HG02938 (cell line): Measurements from ENCODE around the gene SPG11.

Experiments
- ATAC-seq: cut with Tn5 transposase; IDR thresholded peaks from one replicate; pipeline ENCODE4 v1.9.1; 2021; ENCODE audit warnings: mild to moderate bottlenecking, moderate library complexity; ENCODE audit not compliant: unreplicated experiment

Gene SPG11

DNA sequence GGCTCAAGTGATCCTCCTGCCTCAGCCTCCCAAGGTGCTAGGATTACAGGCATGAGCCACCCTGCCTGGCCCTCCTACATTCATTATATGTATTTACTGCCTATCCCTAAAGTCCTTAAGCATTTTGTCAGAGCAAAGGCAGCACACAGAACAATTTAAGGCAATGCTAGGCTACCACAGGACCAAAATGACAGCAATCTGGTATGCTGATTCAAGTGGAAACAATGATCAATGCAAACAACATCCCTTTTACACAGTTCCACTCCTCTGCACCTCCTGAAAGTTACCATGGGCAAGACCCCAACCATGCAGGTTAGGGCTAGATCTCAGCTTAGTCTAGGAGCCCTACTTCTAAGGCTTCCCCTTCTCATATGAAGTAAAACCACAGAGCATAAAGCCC lies 40.3 kb downstream of the SPG11 start:
- ATAC-seq, result no peak

DNA sequence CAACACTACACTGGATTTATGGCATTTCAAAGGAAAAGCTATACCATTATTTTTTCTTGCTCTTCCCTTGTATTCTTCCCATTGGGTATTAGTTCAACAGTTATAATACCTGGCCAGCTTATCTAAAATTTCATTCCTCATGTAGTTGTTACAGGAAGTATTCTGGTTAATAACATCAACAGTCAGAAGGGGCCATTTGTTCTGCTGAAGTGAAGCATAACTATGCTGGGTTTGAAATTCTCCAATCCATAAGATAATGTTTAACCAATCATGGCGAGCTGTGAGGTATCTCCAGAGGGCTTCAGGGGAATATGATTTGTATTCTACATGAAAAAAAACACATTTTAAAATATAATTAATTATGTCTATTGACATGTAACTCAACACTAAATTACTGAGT lies 43.4 kb downstream of the SPG11 start:
- ATAC-seq, result no peak

- no peak for ATAC-seq
Observed at GRCh38 chr15:44616974-44617373, 46.5 kb downstream of the SPG11 start.

DNA sequence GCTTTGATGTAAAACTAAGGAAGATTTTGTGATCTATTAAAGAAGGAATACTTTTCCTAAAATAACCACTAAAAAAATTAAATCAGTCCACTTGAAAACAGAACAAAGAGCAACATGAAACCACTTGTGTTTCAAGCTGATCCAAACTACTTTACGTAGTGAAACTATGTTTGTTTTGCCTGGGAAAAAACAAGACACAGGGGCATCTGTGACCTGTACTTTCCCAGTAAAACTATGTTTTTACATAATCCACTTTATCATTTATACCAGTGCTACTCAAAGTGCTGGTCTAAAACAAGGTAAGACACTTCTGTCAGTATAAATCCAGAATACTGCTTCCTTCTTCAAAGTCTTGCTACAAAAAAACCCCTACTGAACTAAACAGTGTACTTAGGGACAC lies 56.7 kb downstream of the SPG11 start:
- ATAC-seq, result no peak

GRCh38 chr15:44603126-44603525 lies 60.3 kb downstream of the SPG11 start:
- no peak for ATAC-seq

DNA sequence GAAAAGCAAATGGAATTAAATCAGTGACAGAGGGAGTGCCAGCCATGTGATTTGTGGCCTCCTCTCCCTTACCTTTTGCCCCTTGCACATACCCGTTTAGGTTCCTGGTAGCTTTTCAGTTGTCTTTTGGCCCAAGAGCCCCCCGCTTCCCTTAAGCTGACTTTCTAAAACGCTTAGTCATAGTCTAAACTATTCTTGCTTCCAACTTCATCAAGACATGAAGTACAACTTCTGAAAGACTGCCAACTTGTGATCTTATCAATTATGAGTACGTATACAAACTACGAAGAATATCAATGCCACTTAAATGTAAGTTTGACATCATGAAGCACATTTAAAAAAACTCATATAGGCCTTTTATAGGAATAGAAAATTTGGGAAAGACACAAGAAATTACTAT lies 64.6 kb downstream of the SPG11 start:
- no peak for ATAC-seq

- no peak for ATAC-seq
Observed at GRCh38 chr15:44598066-44598465, 65.4 kb downstream of the SPG11 start.

DNA sequence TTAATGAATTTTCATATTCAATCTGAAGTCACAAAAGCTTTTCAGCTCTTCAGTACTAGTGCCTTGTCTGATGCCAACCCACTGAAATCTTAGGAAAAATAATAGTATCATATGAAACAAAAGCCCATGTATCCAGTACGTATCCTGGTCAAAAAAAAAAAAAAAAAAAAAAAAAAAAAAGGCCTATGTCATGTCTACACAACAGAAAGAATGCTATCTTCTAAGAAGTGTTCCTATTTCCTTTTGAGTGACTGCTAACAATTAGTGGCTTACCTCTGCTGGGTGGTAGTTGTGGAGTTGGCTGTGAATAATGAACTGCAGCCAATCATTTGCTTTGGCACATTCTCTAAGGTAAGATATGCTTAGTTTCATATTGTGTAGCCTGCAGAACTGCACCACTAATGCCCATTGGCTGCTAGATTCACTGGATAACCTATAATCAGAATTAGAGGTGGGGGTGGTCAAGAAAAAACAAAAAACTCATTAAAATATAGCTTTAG lies 66.9 kb downstream of the SPG11 start:
- ATAC-seq, result no peak

DNA sequence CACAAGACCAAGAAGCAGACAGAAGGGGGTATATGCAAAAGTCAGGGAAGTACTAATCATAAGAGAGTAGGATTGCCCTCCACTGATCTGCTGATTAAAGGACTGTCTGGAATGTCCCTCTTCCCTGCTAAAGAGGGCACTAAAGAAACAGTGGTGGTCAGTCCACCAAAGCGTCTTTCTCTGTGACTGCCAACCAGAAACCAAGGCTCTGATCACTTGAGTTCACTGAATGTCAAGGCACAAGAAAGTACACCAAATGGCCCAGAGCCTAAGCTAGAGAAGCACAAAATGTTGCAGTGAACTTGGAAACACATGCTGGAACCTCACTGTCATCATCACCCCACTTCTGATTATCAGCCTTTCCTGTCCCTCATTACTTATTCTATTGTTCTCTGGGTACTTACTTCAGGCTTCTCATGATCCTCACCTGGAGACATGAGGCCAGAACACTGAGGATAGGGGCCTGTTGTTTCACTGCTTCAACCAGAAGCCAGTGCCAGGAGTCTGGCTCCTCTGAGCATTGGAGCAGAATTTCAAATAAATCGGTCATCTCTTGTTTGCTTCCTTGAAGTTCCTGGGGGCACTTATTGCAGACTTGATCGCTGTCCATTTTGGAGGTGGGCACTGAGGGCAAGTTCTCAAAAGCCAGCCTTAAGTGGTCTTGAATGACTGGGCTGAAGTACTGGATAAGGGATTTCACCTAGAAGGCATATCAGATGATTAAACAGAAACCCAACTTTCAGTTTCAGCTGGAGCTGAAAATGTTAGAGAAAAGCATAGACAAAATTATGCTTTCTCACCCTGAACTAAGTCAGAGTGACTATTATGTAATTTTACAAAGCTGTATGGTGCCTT lies 67.6 kb downstream of the SPG11 start:
- no peak for ATAC-seq

- no peak for ATAC-seq
Observed at GRCh38 chr15:44595246-44595645, 68.2 kb downstream of the SPG11 start.

- no peak for ATAC-seq
Observed at GRCh38 chr15:44593042-44593736, 70.3 kb downstream of the SPG11 start.

- no peak for ATAC-seq
Observed at GRCh38 chr15:44591326-44591725, 72.1 kb downstream of the SPG11 start.

GRCh38 chr15:44588541-44588940 lies 74.9 kb downstream of the SPG11 start:
- ATAC-seq, result no peak

GRCh38 chr15:44585633-44586032 lies 77.8 kb downstream of the SPG11 start:
- ATAC-seq, result no peak

DNA sequence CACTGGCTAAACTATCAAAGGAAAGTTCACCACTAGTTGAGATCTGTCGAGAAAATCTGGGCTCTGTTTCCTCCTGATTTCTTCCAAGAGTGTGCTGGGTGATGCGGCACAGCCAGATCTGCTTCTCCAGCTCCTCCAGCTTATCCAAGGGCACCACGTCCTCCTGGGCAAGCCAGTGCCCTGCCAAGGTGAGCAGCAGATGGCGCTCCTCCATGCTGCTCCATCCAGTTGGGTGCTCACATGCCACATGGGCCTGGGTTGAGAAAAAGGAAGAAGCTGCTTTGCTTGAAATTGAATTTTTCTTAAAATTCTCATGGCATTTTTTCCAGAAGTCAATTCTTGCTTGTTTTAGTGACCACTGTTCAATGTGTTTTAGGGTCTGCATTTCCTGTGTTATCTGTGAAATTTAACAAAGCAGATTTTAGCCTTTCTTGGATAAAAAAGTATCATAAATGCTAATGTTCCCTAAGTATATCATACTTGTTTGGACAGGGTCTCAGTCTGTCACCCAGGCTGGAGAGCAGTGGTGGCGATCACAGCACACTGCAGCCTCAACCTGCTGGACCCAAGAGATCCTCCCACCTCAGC lies 79.2 kb downstream of the SPG11 start:
- no peak for ATAC-seq

- ATAC-seq, result no peak
Observed at GRCh38 chr15:44580105-44580504, 83.4 kb downstream of the SPG11 start.

GRCh38 chr15:44574734-44575133 lies 88.7 kb downstream of the SPG11 start:
- ATAC-seq, result no peak

DNA sequence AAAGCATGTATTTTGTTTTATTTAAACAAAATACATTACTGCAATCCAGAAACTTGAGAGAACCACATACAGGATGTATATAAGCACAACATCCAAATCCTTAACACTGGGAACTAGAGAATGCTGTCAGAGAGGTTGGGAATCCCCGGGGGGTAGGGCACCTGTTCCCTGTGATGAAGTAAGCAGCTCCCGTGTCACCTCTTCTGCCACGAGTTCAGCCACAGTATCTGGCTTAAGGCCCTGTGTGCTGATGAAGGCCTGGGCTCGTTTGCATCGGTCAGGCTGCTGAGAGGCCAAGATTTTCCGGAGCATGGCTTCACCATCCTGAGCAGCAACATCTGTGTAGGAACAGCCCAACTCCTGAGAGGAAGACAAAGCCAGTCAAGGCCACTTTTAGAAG lies 90.1 kb downstream of the SPG11 start:
- ATAC-seq, result no peak

DNA sequence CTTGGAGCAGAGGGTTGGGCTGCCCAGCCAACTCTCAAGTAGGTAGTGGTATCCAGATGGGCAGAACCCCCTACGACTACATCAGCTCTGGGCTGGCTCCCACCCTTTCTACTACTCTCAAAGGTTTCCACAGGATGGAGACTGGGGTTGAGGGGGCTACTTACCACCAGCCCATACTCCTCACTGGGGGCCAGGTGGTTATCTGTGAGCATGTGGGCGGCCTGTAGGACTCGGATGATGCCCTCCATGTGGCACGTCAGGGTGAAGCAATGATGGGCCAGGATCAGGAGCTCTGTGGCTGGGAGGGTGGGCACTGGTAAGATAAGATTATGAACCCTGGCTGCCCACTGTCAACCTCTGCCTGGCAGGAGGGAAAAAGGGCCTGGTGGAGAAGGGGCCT lies 93.1 kb downstream of the SPG11 start:
- ATAC-seq, result no peak

DNA sequence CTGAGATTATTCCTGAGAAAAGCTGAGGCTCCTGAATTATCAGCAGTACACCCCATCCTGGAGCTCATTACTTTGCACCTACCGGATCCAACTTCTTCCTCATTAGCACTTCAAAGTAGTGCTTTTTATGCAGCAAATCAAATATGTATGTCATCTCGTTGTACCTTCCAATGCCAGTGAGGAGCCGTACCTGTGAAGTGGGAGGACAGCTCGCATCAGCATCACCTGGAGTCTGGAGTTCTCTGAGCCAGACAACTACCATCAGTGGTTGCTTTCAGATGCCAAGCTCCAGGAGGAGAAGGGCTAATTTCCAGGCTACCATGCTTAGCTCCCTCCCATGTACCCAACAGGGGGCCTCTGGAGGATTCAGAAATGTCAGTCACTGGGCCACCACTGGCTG lies 94.1 kb downstream of the SPG11 start:
- no peak for ATAC-seq

DNA sequence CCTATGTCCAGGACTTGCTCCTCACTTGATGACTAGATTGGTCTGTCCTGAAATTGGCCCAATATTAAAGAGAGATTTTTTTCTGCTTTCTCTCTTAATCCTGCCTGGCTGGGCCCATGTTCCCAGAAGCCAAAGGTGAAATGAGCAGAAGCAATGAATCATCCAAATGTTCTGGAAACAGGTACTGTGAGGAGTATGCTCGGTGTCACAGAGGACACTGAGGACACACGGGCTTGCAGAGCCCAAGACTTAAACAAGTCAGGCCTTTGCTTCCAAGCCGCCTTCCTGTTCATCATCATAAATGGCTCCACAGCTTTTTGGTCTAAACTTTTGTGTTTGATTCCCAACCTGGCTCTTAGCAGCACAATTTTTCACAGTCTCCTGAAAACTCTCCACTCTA lies 95.1 kb downstream of the SPG11 start:
- no peak for ATAC-seq

- ATAC-seq, result no peak
Observed at GRCh38 chr15:44566155-44566540, 97.3 kb downstream of the SPG11 start.
